SU-DHL-6 (cell line): ENCODE results near the gene MFSD6.

Experiments
- EZH2phosphoT487 ChIP-seq: fragments of 200-600 bp; sonication (generic), shearing (Covaris generic); conservative IDR thresholded peaks from 2 replicates; pipeline ENCODE4 v1.6.1; 2018; ENCODE audit warnings: mild to moderate bottlenecking, antibody characterized with exemption, low read length, moderate library complexity, mixed read lengths
- TF ChIP-seq, protein P1 (sequence below): fragments of 200-600 bp; sonication (generic); IDR thresholded peaks from one replicate; pipeline ENCODE4 v1.5.1; 2017; ENCODE audit warnings: antibody characterized with exemption, mild to moderate bottlenecking, low read length, moderate library complexity; ENCODE audit not compliant: insufficient read depth, poor library complexity, severe bottlenecking

DNA sequence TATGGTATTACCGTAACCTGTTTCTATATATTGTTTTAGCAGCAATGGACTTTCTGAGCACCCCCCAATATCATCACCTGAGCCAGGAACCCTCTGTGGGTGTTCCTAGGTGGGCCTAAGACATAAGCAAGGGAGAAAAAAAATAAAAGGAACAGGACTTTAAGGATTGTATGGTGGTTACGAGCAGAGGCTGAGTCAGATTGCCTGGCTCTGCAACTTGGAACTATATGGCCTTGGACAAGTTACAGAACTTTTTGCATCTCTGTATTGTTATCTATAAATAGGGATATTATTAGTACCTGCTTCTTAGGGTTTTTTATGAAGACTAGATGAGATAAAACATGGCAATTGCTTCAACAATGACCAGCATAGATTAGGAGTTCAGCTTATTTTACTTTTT lies 34.9 kb downstream of the MFSD6 start:
- TF ChIP-seq, protein P1, sequence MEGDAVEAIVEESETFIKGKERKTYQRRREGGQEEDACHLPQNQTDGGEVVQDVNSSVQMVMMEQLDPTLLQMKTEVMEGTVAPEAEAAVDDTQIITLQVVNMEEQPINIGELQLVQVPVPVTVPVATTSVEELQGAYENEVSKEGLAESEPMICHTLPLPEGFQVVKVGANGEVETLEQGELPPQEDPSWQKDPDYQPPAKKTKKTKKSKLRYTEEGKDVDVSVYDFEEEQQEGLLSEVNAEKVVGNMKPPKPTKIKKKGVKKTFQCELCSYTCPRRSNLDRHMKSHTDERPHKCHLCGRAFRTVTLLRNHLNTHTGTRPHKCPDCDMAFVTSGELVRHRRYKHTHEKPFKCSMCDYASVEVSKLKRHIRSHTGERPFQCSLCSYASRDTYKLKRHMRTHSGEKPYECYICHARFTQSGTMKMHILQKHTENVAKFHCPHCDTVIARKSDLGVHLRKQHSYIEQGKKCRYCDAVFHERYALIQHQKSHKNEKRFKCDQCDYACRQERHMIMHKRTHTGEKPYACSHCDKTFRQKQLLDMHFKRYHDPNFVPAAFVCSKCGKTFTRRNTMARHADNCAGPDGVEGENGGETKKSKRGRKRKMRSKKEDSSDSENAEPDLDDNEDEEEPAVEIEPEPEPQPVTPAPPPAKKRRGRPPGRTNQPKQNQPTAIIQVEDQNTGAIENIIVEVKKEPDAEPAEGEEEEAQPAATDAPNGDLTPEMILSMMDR = no peak
- TF ChIP-seq EZH2phosphoT487 = no peak
